Measurements from ENCODE around the gene FASN. TPM values are rescaled to one million over a fixed set of nuclear protein-coding genes. Genes with fewer than 3 reads are reported as not detected.

FASN gene
- total RNA-seq, 1 donor from 2014 or later = 228 TPM

- no peak for DNase-seq (ENCODE audit: extremely low spot score, unreplicated experiment)
- no peaks in the 10 kb centered on the region for H3K9me3 Mint-ChIP-seq
- no peaks in the 10 kb centered on the region for H3K4me1 Mint-ChIP-seq (ENCODE audit: unreplicated experiment)
- no peak for TF ChIP-seq CTCF (conservative IDR thresholded peaks at IDR 0.05)
- peak overlapping the region; percentile 75 for H3K27ac Mint-ChIP-seq
- H3K27me3 Mint-ChIP-seq = no peaks in the 10 kb centered on the region
- H3K4me3 Mint-ChIP-seq = peak overlapping the region; percentile 82
- H3K36me3 Mint-ChIP-seq = no peaks in the 10 kb centered on the region
Measured at GRCh38 chr17:82094931-82095776, 2.9 kb downstream of the FASN start.

GRCh38 chr17:82092995-82093751 is 4.9 kb downstream of the FASN start:
- no peak overlapping the region for H3K4me3 Mint-ChIP-seq
- no peaks in the 10 kb centered on the region for H3K27me3 Mint-ChIP-seq
- TF ChIP-seq CTCF (conservative IDR thresholded peaks at IDR 0.05) = no peak
- no peaks in the 10 kb centered on the region for H3K9me3 Mint-ChIP-seq
- no peaks in the 10 kb centered on the region for H3K36me3 Mint-ChIP-seq
- no peaks in the 10 kb centered on the region for H3K4me1 Mint-ChIP-seq (ENCODE audit: unreplicated experiment)
- DNase-seq (ENCODE audit: extremely low spot score, unreplicated experiment) = no peak
- H3K27ac Mint-ChIP-seq = no peak overlapping the region

- Mint-ChIP-seq H3K36me3 (no peaks in the 10 kb centered on the region), H3K27ac (no peak overlapping the region), H3K27me3 (no peaks in the 10 kb centered on the region), H3K9me3 (no peaks in the 10 kb centered on the region), H3K4me1 (ENCODE audit: unreplicated experiment) (no peaks in the 10 kb centered on the region), H3K4me3 (no peak overlapping the region)
- TF ChIP-seq CTCF (conservative IDR thresholded peaks at IDR 0.05) = no peak
- no peak for DNase-seq (ENCODE audit: extremely low spot score, unreplicated experiment)
Measured at GRCh38 chr17:82092628-82092994, 5.4 kb downstream of the FASN start.

- DNase-seq (ENCODE audit: extremely low spot score, unreplicated experiment) = no peak
- Mint-ChIP-seq H3K27me3 (no peaks in the 10 kb centered on the region), H3K9me3 (no peaks in the 10 kb centered on the region), H3K4me1 (ENCODE audit: unreplicated experiment) (no peaks in the 10 kb centered on the region), H3K27ac (no peak overlapping the region), H3K36me3 (no peaks in the 10 kb centered on the region), H3K4me3 (no peak overlapping the region)
- TF ChIP-seq CTCF (conservative IDR thresholded peaks at IDR 0.05) = no peak
Measured at GRCh38 chr17:82092094-82092586, 5.9 kb downstream of the FASN start.

GRCh38 chr17:82091264-82092066 is 6.6 kb downstream of the FASN start:
- Mint-ChIP-seq H3K9me3 (no peaks in the 10 kb centered on the region), H3K27me3 (no peaks in the 10 kb centered on the region), H3K4me3 (no peak overlapping the region), H3K4me1 (ENCODE audit: unreplicated experiment) (no peaks in the 10 kb centered on the region), H3K36me3 (no peaks in the 10 kb centered on the region), H3K27ac (no peak overlapping the region)
- TF ChIP-seq CTCF (conservative IDR thresholded peaks at IDR 0.05) = no peak
- no peak for DNase-seq (ENCODE audit: extremely low spot score, unreplicated experiment)

Measured in type B pancreatic cell (in vitro differentiated cells).